GM08714 (cell line): Measurements from ENCODE around the gene ADGRF3.
"Not testable (repeated sequence)": the region's sequence is repeated elsewhere in the genome, so short reads cannot be mapped to it uniquely, and the experiment has no call there.

Source experiments
- H3K4me3 ChIP-seq: fragments of 200-500 bp; sonication (Bioruptor generic); 2 replicates; pipeline ENCODE4 v1.5.1; 2014; ENCODE audit warnings: mild to moderate bottlenecking, low read length, inconsistent platforms
- ZNF274 ChIP-seq: IDR thresholded peaks from 2 replicates; pipeline ENCODE4 v1.6.1; 2012; ENCODE audit warnings: mild to moderate bottlenecking, low read depth, low read length

Gene ADGRF3

GRCh38 chr2:26314243-26314642 lies 32.3 kb downstream of the ADGRF3 start:
- TF ChIP-seq ZNF274: no peak
- H3K4me3 ChIP-seq: no peak overlapping the region

GRCh38 chr2:26313446-26313845 lies 33.1 kb downstream of the ADGRF3 start:
- H3K4me3 ChIP-seq: no peak overlapping the region
- TF ChIP-seq ZNF274: no peak

- H3K4me3 ChIP-seq: no peak overlapping the region
- TF ChIP-seq ZNF274: no peak
Measured at GRCh38 chr2:26312471-26312870, 34.1 kb downstream of the ADGRF3 start.

- TF ChIP-seq ZNF274: no peak
- H3K4me3 ChIP-seq: no peak overlapping the region
Measured at GRCh38 chr2:26309921-26310320, 36.7 kb downstream of the ADGRF3 start.

- no peak overlapping the region for H3K4me3 ChIP-seq
- no peak for TF ChIP-seq ZNF274
Measured at GRCh38 chr2:26305540-26305939, 41.0 kb downstream of the ADGRF3 start.

GRCh38 chr2:26305094-26305493 lies 41.5 kb downstream of the ADGRF3 start:
- H3K4me3 ChIP-seq: not testable (repeated sequence)

- no peak for TF ChIP-seq ZNF274
- no peak overlapping the region for H3K4me3 ChIP-seq
Measured at GRCh38 chr2:26302846-26303245, 43.7 kb downstream of the ADGRF3 start.

- H3K4me3 ChIP-seq: no peak overlapping the region
- no peak for TF ChIP-seq ZNF274
Measured at GRCh38 chr2:26300234-26300925, 46.2 kb downstream of the ADGRF3 start.

- no peak for TF ChIP-seq ZNF274
- H3K4me3 ChIP-seq: peak overlapping the region; percentile 48; the same call in 1 of the 2 replicates
Measured at GRCh38 chr2:26299471-26300101, 47.0 kb downstream of the ADGRF3 start.

GRCh38 chr2:26298638-26299393 lies 47.8 kb downstream of the ADGRF3 start:
- peak overlapping the region; percentile 48; the same call in 1 of the 2 replicates for H3K4me3 ChIP-seq
- no peak for TF ChIP-seq ZNF274

GRCh38 chr2:26298286-26298637 lies 48.3 kb downstream of the ADGRF3 start:
- TF ChIP-seq ZNF274: no peak
- H3K4me3 ChIP-seq: no peak overlapping the region; the same call in 1 of the 2 replicates

- no peak for TF ChIP-seq ZNF274
- H3K4me3 ChIP-seq: no peak overlapping the region
Measured at GRCh38 chr2:26297061-26297460, 49.5 kb downstream of the ADGRF3 start.

- no peak for TF ChIP-seq ZNF274
- no peak overlapping the region for H3K4me3 ChIP-seq
Measured at GRCh38 chr2:26295511-26295910, 51.1 kb downstream of the ADGRF3 start.

GRCh38 chr2:26292646-26293045 lies 53.9 kb downstream of the ADGRF3 start:
- no peak overlapping the region for H3K4me3 ChIP-seq
- no peak for TF ChIP-seq ZNF274

GRCh38 chr2:26290001-26290400 lies 56.6 kb downstream of the ADGRF3 start:
- no peak overlapping the region for H3K4me3 ChIP-seq
- no peak for TF ChIP-seq ZNF274
